HG03025 (cell line): ENCODE data around the gene SEMA3C.

ENCODE experiments used
- ATAC-seq: cut with Tn5 transposase; IDR thresholded peaks from one replicate; pipeline ENCODE4 v1.9.1; 2021; ENCODE audit warnings: mild to moderate bottlenecking, moderate library complexity; ENCODE audit not compliant: unreplicated experiment, low FRiP score

The SEMA3C gene

DNA sequence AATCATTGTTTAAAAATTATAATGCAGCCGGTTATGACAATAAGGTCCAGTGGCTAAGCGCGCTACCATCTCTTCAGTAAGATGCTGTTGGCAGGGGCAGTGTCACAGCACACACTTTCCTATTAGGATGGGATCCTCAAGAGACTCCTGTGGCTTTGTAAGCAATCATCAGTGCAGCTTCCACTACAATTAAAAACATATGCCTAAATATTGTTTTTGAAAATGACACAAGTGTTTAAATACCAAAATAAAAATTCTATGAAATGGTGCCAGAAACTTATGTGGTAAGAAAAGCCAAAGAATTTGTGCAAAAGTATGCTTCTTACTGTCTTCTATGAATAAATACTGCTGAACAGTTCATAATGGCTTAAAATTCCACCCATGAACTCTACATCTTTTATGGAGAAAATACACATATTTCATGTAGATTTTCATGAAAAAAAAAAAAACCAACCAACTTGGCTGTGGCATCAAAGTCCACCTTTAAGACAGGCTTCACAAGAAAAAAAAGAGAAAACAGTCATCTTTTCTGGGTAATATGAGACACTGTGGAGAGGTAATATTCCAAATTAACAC is 132.8 kb downstream of the SEMA3C start:
- no peak for ATAC-seq

DNA sequence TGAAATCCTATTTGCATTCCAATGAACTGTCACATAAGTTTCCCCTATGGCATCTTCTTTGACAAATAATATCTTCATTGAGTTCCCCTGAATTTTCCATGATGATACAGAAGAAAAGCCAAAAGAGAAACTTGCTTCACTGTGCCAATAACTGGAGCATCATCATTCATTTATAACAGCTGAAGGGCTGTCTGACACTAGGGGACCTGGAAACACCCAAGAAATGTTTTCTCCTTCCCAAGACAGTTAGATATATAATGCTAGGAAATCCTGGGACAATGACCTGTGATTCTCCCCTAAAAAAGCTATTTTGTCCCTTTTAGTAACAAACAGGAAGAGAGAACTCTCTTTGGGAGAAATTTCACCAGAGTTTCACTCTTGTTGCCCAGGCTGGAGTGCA is 133.6 kb downstream of the SEMA3C start:
- no peak for ATAC-seq

DNA sequence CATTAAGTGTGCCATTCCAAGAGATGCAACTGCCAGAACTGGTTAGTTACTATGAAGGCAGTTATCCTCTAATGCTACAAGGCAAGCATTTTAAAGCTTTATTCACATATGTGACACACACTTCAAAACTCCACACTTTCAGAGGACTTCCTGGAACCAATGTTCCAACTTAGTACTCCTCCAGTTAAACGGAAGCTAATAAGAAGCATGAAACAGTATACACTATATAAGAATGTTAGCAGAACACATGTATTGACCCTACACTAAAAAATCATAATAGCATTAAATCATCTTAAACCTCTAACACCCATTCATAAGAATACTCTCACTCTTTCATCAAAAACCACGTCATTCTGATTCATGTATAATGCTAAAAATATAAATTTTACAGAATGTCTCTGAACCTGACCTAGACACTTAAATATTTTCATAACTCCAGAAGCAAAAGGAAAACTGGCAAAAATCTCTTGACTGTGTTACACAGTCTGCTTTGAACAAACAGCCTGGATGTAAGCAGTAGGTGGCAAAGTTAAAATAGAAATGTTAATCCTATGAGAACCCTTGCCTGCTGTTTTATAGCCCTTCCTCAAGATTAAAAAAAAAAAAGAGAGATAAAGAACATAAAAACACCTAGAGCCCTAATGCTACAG is 135.0 kb downstream of the SEMA3C start:
- ATAC-seq: no peak

DNA sequence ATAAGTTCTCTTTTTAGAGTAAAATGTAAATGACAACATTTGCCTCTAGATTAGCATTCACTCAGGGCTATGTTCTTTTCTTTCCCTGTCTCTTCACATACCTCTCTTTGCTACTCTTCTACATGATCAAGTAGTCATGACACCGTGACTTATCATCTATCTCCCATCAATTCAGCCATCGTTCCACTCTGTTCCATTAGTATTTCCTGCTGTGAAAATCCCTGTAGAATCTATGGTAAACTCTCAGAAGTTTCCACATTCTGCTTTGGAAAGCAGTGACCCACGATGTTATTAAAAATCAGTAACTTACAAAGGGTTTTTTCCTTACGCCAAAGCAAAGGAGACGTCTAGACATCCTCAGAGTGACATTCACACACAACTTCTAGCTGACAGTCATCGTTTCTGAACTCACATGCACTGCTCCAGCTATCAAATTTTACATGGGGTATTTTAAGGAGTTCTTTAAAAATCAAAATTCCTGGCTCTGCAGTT is 135.6 kb downstream of the SEMA3C start:
- no peak for ATAC-seq

DNA sequence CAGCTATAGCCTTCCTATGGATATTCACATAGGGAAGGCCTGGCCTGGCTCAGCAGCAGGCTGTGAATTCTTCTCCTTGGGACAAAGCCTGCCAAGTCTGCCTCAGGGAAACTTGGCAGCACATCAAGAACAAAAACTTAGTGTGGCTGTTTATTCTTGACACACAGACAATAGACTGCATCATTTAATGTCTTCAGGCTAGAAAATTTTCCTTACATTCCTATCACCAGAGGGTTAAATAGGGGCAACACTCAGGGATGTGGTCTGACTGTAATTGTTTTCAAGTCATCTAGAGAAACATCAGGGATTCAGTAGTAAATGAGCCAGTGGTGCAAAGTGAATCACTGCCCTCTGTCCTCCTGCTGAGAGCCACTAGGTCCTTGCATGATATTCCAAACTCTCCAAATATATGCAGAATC is 137.3 kb downstream of the SEMA3C start:
- ATAC-seq: no peak

DNA sequence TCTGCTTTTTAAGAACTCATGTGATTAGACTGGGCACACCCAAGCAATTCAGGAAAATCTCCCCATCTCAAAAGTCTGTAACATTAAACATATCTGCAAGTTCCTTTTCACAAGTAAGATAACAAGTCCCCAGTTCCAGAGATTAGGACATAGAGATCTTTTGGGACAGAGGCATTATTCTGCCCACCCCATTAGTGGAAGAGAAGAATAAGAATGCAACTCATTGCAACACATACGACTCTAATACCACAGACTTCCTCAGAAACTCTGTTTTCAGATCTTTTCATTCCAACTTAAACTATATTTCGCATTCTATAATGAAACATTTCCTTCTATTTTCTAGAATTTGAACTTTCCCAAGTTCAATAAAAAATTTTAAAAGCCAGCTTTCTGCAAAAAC is 137.7 kb downstream of the SEMA3C start:
- no peak for ATAC-seq

DNA sequence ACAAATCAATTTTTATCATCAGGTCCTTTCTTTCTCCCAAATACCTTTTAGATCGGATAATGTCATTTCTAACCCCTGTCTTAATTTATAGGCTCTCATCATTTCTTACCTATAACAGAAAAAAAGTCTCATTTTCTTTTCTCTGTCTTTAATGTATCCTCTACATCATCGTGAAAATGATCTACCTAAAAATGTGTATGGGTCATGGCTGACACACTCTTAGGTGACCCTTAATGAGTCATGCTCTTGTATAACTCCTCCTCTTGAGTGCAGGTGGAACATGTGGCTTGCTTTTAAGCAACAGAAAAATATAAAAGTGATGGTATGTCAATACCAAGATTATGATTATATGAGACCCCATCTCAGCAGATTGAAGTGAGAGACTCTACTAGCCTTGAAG is 139.4 kb downstream of the SEMA3C start:
- no peak for ATAC-seq

DNA sequence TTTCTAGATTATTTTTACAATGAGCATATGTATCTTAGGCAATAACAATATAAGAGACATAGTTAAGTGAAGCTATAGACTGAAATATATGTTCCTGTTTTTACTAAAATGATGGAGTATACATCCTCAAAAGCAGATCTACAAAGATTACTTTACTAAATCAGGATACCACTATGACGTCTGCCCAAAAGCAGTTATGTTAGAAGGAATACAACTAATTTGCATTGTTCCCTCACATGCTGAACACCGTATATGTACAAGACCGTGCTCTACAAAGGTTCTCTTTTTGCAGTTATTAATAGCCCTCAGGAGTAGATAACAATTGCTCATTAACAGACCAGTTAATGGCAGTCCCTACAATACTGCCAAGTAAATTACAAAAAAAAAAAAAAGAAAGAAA is 143.0 kb downstream of the SEMA3C start:
- no peak for ATAC-seq

DNA sequence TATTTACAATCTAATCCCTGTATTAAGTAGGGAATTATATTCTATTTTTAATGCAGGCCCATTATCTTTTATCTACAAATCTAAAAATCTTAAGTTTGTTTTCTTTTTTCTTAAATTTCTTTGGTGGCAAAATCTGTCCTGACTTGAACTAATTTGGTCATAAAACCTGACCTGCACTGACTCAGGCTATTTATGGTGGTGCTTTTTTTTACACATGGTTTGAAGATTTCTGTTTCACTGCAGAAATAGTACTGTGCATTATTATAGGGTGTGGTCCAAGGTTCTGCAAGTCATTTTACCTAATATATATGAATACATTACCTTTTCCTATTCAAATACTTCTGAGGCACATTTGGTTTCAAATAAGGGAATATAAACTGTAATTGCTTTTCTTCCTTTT is 143.4 kb downstream of the SEMA3C start:
- ATAC-seq: peak; percentile 71

DNA sequence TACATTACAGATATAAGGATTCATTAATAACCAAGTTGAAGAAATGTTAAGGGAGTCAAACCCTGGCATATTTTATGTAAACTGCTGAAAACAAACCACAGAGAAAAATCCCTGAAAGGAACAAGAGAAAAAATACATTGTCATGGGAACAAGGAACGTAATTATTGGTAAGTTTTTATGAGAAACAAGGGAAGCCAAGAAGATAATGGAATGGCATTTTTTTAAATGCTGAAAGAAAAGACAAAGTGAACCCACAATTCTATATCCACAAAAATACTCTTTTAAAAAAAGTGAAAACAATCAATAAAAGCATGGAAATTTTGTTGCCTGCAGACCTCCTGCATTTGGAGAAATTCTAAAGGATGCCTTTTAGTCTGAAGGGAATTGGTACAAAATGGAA is 144.0 kb downstream of the SEMA3C start:
- no peak for ATAC-seq

DNA sequence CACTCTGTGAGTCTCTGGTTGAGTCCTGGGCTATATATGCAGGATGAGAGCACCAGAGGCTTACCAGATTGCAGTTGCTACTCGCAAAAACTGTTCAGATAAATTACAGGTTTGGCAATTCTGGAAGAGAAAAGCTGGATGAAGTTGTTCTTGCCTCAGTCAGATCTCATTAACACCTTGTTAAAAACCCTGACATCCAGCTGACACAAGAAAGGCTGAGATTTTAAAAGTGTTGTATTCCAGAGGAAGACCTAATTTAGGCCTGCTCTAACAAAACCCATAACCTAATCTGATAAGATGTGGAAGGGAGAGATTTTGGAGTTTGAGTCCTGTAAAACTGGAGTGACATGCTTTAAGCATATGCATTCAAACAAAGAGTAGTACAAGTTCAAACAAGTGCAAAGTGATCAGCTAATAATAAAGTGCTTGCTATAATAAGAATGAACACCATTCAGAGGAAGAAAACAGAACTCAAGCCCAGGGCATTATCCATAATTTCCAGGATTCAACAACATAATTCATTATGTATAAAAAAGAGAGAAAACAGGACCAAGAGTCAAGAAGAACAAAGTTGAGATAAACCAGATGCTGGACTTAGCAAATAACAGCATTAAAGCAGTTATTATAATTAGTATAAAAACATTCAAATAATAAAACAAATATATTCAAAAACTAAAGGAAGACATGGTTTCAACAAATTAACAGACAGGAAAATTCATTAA is 144.9 kb downstream of the SEMA3C start:
- ATAC-seq: no peak

DNA sequence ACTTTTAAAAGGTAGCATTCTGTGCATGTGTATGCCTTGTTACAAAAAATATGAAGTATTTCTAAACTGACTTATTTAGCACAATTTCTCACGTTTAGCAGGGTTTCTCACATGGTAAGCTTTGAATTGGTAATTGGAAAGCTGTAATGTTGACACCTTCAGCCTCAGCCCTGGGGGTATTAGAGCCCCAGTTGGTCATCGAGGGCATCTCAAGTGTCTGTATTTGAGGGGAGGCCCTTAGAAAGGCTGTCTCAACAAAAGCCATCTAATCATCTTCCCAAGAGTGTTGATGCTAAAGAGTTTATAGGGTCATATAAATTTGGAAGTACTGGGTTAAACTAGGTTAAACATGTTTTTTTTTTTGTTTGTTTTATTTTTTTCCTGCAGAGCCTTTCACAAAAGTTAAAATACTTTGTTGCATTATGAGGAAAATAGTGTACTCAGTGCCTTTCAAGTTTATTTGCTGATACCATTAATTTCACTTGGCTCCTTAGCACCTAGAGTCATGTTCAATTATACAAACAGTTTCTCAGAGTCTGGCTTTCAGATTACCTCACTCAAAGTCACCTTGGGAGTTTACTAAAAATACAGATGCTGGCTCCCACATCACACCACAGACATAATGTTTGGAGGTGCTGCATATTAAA is 146.4 kb downstream of the SEMA3C start:
- no peak for ATAC-seq

DNA sequence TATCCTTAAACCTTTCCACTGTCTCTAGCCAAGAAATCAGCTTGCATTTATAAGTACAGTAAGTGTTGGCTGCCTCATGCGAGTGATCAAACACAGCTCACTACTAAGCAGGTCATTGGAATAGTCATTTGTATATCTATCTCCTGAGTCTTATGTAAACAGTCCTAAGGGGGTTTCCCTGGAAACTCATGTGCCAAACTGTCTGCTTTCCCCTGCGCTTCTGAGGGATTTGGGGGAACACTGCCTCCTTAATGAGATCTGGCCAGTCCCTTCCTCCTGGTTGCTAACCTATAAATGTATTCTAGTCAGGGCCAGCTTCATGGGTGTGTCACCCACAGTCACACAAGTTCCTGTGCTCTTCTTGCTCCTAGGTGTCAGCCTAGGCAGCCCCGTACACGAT is 147.3 kb downstream of the SEMA3C start:
- no peak for ATAC-seq

DNA sequence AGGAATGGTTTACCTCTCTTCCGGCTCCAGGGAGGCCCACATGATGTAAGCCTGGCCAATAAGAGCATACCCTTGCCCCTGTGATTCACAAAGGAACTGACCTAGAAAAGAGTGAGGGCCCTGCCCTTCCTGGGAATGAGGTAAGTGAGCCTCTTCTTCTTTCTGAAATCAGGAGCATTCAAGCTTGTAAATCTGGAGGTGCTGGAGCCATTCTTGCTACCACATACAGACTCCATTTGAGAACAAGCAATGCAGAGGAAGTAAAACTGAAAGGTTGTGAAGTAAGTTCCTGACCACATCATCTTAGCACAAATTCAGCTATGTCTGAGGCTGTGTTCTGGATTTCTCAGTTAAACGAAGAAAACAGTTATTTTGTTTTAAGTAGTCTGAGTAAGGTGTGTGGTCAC is 148.2 kb downstream of the SEMA3C start:
- ATAC-seq: peak; percentile 94

DNA sequence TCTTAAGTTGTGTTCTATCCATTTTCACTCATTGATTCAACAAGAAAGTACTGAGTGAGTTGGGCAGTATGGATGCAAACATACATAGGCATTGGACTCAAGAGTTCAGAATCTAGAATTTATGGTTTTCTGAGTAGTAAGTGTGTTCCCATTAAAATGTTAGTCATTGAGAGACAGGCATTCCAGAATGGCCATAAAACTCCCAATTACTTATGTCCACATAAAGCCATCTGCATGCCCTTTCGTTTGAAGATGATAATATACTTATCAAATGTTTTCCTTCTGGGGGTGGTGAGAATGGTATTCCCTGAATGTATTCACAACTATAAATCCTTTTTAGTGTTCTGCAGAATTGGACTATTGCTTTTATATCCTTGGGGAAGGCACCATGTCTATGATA is 148.8 kb downstream of the SEMA3C start:
- no peak for ATAC-seq

DNA sequence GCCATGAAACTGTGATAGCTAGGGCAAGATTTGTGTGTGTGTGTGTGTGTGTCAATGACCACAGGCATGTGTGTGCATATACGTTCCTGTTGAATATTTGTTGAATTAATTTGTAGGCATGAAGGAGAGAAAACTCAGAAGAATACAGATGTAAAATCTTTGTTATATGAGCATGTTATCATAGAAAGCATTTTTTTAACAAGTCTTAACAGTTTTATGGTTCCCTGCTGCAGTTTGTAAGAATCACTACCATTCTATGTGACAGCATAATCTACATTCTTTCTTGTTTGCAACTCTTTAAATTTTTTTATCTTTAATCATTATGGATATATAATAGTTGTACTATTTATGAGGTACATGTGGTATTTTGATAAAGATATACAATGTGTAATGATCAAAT is 150.1 kb downstream of the SEMA3C start:
- ATAC-seq: no peak

DNA sequence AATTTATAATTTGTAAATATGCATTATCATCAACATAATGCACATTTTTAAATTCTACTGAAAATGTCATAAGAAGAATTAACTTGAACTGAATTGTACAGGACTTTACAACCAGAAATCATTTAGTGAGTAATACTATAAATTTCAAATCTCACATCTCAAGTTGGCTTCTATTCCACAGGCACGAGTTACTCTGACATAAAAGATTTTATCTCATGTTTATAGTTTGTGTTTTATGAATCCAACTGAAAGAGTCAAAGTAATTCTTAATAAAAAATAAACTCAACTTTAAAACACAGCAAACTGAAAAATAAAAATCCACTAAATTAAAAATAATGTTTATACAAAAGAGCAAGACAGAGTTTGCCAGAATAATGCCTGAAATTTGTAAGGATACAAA is 151.2 kb downstream of the SEMA3C start:
- ATAC-seq: no peak

DNA sequence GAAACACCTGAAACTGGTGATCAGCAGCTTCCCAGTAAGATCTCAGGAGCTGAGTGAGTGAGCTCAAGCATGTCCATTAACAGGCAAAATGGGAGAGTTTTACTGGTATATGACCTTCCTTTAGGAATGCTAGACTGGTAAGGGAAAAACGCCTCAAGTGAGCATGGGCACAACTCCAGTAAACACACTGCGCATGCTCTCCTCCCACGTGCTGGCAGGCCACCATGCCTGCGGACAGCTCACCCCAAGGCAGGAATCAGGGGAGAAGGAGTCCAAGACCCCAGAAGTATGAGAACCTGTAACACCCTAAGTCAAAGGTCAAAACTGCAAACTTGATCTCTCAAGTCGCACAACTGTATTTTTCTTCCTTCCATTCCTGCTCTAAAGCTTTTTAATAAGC is 152.1 kb downstream of the SEMA3C start:
- ATAC-seq: no peak

DNA sequence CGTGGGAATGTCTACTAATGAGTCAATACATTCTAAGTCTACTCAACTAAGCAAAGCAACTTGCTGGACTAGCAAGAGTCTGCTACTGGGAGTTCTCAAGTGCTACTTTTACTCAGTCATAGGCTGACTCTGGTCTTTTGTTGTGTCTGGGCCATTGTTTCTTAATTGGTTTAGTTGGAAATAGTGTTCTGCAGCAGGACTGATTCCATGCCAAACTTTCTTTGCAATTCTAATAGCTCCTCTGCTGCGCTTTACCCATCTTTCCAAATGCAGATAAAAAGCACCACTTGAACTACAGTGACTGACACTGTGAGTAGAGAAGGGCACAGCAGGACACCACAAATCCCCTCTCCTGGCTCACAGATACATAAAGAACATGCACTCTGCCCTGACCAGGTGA is 154.7 kb downstream of the SEMA3C start:
- no peak for ATAC-seq

DNA sequence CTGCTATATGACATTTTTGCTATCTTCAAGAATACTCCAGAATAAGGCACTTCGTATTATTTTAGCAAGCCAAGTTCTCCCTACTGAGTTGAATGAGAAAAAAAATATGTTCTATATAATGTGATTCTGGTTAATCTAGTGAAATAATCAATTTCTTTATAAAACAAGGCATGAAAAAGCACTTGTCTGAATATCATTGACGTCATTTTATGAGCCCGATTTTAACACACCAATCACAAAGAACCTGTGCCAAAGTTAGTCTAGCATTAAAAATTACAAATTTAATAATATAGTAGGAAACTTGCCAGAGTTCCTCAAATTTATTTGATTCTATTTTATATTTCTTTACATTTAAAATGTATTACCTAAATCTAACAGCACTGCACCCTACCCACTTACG is 155.1 kb downstream of the SEMA3C start:
- ATAC-seq: no peak

DNA sequence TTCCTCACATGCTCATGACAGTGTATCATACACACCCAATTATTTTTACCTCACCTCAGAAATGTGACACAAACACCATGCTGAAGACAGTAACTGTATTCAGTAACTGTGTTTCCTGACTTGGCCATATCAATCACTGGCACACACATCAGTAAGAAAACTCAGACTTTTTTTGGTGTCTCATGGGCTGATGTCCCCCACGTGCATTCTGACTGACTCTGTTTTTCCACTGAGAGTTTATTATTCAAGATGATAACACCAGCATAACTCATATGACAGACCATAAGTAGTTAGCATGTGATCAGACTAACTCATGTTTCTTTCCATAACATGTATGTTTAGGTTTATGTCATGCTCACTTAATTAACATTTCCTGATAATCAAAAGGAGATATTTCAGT is 155.6 kb downstream of the SEMA3C start:
- no peak for ATAC-seq
